Small intestine (tissue), 7 donors: Measurements from ENCODE around the gene UBE2N. TPM values are rescaled to one million over a fixed set of nuclear protein-coding genes. Genes with fewer than 3 reads are reported as not detected.
A peak's percentile ranks its signal among the peaks of the same experiment; 100 is the strongest.

Experiments
- DNase-seq, 2 donors: peaks; one replicate each; pipeline versions ENCODE4 v3.0.0 to v3.0.0-alpha.2; 2013
- FAIRE-seq: peaks from 2 replicates; lab custom pipeline; 2012; peaks lifted over from hg19 to GRCh38; lab: Jason Lieb, UNC
- H3K27ac ChIP-seq, 3 donors: one replicate each; pipeline ENCODE4 v1.5.1; 2013; ENCODE audit warnings: low read length in 2 of 3, mild to moderate bottlenecking in 2 of 3, control low read depth in 1 of 3, inconsistent platforms in 1 of 3, low read depth in 1 of 3, moderate library complexity in 1 of 3
- H3K27me3 ChIP-seq, 3 donors: one replicate each; pipeline ENCODE4 v1.6.1; 2013; ENCODE audit warnings: low read length in 3 of 3, inconsistent platforms in 1 of 3; ENCODE audit not compliant: control insufficient read depth in 3 of 3, insufficient read depth in 3 of 3
- H3K36me3 ChIP-seq, 3 donors: one replicate each; pipeline ENCODE4 v1.6.1; 2013; ENCODE audit warnings: low read length in 3 of 3, inconsistent platforms in 1 of 3, low read depth in 1 of 3, mild to moderate bottlenecking in 1 of 3, moderate library complexity in 1 of 3; ENCODE audit not compliant: control insufficient read depth in 3 of 3, insufficient read depth in 2 of 3
- H3K4me1 ChIP-seq, 3 donors: one replicate each; pipeline ENCODE4 v1.6.1; 2013; ENCODE audit warnings: low read length in 2 of 3, inconsistent platforms in 1 of 3, low read depth in 1 of 3, mild to moderate bottlenecking in 1 of 3, moderate library complexity in 1 of 3; ENCODE audit not compliant: control insufficient read depth in 3 of 3, insufficient read depth in 2 of 3
- H3K4me3 ChIP-seq, 3 donors: one replicate each; pipeline ENCODE4 v1.5.1; 2013; ENCODE audit warnings: low read length in 3 of 3, control low read depth in 1 of 3, inconsistent platforms in 1 of 3, low read depth in 1 of 3, mild to moderate bottlenecking in 1 of 3, moderate library complexity in 1 of 3
- H3K9me3 ChIP-seq, 2 donors: one replicate each; pipeline ENCODE4 v1.6.1; 2013; ENCODE audit warnings: low read depth in 1 of 2, low read length in 1 of 2; ENCODE audit not compliant: control insufficient read depth in 2 of 2, insufficient read depth in 1 of 2
- WGBS, 3 donors: extraction: QIAGEN DNeasy Blood & Tissue Kit; methylation state at CpG; one replicate each; pipeline ENCODE4 v1.1.7; 2013; 5-methylcytosine and 5-hydroxymethylcytosine counted together
- polyA plus RNA-seq, 4 donors: library from polyadenylated mRNA; stranded (reverse) in 3 of 4; unstranded in 1 of 4; fragments of 200-250 nt in 3 of 4; fragments of 120-200 nt in 1 of 4; gene quantifications; one replicate each; pipeline versions ENCODE4 v1.2.1 to v1.2.3, GENCODE V29; 2013
- donor health status: healthy with polysubstance abuse.
- donor health status: control.
- donor health status: control.
- donor health status: Bipolar disorder and iron deficiency.
- donor health status: healthy.

The UBE2N gene
- polyA plus RNA-seq, 4 donors = 47.0 to 87.8 (median 59.9) TPM

DNA sequence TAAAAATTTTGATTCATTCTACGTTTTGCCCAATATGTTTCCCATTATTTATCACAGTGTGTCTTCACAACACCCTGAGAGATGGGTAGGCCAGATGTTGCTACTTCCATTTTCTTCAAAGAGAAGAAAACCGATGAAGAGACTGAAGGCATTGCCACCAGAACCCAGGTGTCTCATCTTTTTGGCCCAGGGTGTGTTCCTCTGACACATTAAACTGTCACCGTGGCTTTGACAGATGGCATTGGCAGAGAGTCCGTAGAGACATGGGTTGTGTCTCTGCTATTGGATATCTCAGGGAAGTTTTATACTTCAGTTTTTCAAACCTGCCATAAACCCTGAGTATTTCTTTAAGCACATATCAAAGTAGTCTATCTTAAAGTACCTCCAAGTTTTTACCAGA, 75.3 kb downstream of the UBE2N start:
- no peak for DNase-seq
- no peaks in the 10 kb centered on the region for H3K9me3 ChIP-seq
- no peaks in the 10 kb centered on the region for H3K27me3 ChIP-seq
- H3K36me3 ChIP-seq = no peaks in the 10 kb centered on the region
- H3K27ac ChIP-seq = no peak overlapping the region
- no peaks in the 10 kb centered on the region for H3K4me1 ChIP-seq
- WGBS, 3 donors = 87 to 93% (median 88%) methylated on average over 4 of the region's 4 CpGs
- FAIRE-seq = no peak
- H3K4me3 ChIP-seq = no peak overlapping the region

DNA sequence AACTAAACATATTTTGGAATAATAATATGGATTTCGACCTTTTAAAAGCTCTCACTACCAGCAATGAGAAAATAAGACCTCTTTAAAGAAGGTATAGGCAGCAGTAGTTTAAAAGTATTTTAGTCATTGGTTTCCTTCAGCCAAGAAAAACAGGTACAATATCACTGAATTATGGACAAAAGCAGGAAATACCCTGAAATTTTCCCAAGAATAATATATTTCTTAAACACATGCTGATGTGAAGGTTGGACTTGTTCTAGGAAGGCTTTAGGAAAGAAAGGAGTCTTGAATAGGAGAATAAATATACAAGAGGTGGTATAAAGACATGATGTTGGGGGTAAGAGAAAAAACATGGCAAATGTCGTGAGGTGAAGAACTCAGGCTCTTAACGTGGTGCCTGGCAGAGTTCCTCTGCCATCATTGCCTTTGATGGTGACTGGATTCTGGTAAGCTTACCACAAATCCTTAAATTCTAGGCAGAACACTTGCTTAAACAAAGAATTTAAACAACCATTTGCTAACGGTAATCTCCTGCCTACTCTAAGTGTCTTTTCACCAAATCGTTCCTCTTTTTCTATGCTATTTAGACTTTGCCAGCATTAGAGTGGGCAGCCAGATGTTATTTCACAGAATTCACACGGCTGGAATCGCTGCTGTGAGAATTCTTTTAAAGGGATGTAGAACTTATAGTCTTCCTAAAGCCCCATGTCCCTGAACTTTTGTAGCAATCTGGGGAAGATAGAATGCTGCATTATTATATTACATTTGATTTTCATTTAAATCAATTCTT, 75.9 kb downstream of the UBE2N start:
- Histone ChIP-seq H3K9me3 (no peaks in the 10 kb centered on the region), H3K4me1 (no peaks in the 10 kb centered on the region), H3K27me3 (no peaks in the 10 kb centered on the region), H3K27ac (no peak overlapping the region), H3K4me3 (no peak overlapping the region), H3K36me3 (no peaks in the 10 kb centered on the region)
- DNase-seq (no peak), FAIRE-seq (no peak)
- WGBS, 3 donors = 83 to 94% (median 92%) methylated on average over 7 of the region's 7 CpGs

DNA sequence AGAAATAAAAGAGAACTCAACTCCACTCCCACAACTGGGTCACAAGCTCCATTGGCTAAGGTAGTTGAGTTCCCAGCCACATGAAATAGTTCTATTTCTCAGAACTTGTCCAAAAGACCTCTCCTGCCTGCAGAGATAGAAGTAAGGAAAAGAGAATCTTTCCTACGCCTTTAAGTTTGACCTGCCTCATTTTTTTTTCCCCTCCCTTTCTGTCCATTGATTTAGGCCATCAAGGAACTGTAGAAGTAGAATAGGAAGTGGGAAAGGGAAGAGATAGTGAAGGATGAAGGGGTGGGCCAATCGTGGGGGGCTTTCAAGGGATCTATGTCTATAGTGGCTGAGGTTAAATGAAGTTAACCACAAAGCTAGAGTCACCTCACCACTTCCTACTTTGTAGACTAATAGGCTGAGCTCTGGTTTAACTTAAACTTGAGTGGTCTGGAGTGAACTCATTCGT, 77.9 kb downstream of the UBE2N start:
- no peaks in the 10 kb centered on the region for H3K9me3 ChIP-seq
- H3K27me3 ChIP-seq = no peaks in the 10 kb centered on the region
- WGBS, 3 donors = 58 to 81% (median 70%) methylated on average over 3 of the region's 3 CpGs
- FAIRE-seq = no peak
- H3K27ac ChIP-seq = no peak overlapping the region
- H3K36me3 ChIP-seq = no peaks in the 10 kb centered on the region
- DNase-seq = peak in 1 of 2 donors; percentile 32
- H3K4me1 ChIP-seq = no peaks in the 10 kb centered on the region
- H3K4me3 ChIP-seq = no peak overlapping the region

DNA sequence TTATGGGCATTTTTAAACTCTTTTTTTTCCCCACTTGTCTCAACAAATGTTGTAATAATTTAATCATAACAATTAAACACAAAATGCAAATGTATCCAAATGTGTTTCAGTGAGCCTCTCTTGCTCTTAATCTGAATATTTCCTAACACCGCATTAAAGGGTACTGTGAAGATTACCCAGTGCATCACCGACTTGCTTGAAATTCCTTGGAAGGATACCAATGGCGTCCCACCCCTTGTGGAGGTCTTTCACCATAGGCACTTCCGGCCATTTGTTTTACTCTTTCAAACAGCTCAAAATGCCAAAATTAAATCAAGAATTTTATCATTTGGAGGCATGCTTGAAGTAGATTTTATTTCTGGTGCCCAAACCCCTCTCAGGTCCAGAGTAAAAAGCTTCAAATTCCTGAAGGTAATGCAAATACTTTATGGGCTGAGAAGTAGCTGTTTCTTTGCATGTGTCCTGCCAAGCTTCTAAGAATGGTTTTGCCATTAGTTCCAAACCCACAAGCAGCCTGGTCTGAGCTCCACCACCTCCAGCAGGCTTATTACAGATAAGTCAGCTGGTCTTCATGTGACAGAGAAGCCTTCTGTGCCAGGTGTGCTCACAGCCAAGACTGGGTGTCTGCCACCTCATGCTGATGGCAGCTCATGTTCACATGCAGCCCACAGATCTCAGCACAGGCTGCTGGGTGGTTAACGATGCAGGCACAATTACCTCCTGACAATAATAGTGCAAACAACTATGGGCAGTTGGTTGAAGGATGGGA, 80.4 kb downstream of the UBE2N start:
- FAIRE-seq = no peak
- H3K9me3 ChIP-seq = no peaks in the 10 kb centered on the region
- WGBS, 3 donors = 80 to 83% (median 82%) methylated on average over 5 of the region's 5 CpGs
- H3K36me3 ChIP-seq = no peaks in the 10 kb centered on the region
- no peak overlapping the region for H3K27ac ChIP-seq
- no peak for DNase-seq
- H3K4me1 ChIP-seq = no peaks in the 10 kb centered on the region
- no peak overlapping the region for H3K4me3 ChIP-seq
- no peaks in the 10 kb centered on the region for H3K27me3 ChIP-seq

DNA sequence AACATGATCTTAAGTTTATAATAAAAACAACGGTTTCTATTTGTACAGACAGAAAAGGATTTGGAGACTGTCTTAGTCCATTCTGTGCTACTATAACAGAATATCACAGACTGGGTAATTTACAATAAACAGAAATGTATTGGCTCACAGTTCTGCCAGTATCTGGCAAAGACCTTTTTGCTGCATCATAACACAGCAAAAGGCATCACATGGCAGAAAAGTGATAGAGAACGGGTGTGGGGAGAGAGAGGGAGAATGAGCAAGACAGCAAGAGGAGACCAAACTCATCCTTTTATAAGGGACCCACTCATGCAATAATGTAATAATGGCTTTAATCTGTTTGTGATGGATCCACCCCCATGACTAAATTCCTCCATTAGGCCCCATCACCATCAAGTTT, 81.1 kb downstream of the UBE2N start:
- no peaks in the 10 kb centered on the region for H3K4me1 ChIP-seq
- no peaks in the 10 kb centered on the region for H3K36me3 ChIP-seq
- no peaks in the 10 kb centered on the region for H3K27me3 ChIP-seq
- no peak overlapping the region for H3K27ac ChIP-seq
- DNase-seq = no peak
- H3K4me3 ChIP-seq = no peak overlapping the region
- FAIRE-seq = no peak
- 70 to 93% (median 84%) methylated on average over 2 of the region's 2 CpGs for WGBS, 3 donors
- no peaks in the 10 kb centered on the region for H3K9me3 ChIP-seq

DNA sequence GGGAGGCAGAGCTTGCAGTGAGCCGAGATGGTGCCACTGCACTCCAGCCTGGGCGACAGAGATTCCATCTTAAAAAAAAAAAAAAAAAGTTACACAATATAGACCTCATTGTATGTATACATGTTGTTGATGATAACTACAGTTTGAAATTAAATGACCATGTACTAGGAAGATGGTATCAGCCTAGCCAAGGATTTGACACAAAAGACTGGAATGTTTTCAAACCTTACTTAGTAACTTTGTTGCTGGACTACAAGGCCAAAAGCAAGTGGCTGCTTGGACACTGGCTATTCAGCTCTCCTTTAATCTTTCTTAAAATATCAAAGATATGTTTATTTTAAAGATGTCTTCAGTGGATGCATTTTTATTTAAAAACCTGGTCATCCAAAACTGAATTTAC, 82.9 kb downstream of the UBE2N start:
- no peak overlapping the region for H3K27ac ChIP-seq
- H3K4me3 ChIP-seq = no peak overlapping the region
- WGBS, 3 donors = 92 to 100% (median 100%) methylated on average over 2 of the region's 2 CpGs
- H3K4me1 ChIP-seq = no peaks in the 10 kb centered on the region
- no peak for DNase-seq
- no peaks in the 10 kb centered on the region for H3K9me3 ChIP-seq
- H3K27me3 ChIP-seq = no peaks in the 10 kb centered on the region
- no peaks in the 10 kb centered on the region for H3K36me3 ChIP-seq
- no peak for FAIRE-seq

DNA sequence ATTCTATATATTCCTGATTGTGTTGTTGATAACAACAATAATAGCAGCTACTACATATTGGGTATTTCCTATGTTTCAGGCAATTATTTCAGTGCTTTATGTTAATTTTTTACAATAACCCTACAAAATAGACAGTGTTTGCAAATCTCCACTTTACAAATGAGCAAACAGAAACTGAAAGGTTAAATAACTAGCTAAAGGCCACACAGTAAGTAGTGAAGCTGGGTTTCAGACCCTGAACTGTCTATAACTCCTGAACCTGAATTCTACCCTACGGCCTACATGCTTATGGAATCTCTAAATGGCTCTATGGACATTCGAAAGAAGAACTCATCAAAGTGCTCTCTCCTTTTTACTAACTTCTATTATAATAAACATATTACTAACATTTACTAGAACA, 83.7 kb downstream of the UBE2N start:
- Histone ChIP-seq H3K4me1 (no peaks in the 10 kb centered on the region), H3K9me3 (no peaks in the 10 kb centered on the region), H3K27me3 (no peaks in the 10 kb centered on the region), H3K4me3 (no peak overlapping the region), H3K36me3 (no peaks in the 10 kb centered on the region), H3K27ac (no peak overlapping the region)
- no peak for FAIRE-seq
- DNase-seq = no peak
- 93 to 97% (median 97%) methylated on average over 2 of the region's 2 CpGs for WGBS, 3 donors

DNA sequence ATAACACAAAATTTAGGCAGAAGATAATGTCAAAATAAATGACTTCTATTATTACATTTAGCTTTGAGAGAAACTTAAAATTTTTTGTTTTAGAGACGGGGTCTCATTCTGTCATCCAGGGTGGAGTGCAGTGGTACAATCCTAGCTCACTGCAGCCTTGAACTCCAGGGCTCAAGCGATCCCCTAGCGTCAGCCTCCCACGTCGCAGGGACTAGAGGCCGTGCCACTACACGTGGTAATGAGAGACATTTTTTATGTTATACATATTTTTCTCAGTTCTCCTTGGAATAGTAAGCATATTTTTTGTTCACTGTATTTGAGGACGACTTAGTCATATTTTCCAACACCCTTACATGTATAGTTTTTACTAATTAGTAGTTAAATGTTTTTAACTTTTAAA, 85.5 kb downstream of the UBE2N start:
- 91 to 96% (median 92%) methylated on average over 8 of the region's 8 CpGs for WGBS, 3 donors
- FAIRE-seq = no peak

More for the DNA sequence above, 85.5 kb downstream of the UBE2N start:
- Histone ChIP-seq H3K4me1 (no peaks in the 10 kb centered on the region), H3K27me3 (no peaks in the 10 kb centered on the region), H3K27ac (no peak overlapping the region), H3K4me3 (no peak overlapping the region), H3K9me3 (no peaks in the 10 kb centered on the region), H3K36me3 (no peaks in the 10 kb centered on the region)
- DNase-seq = no peak
